ENCODE measurements around the gene CORO2B. TPM values are rescaled to one million over a fixed set of nuclear protein-coding genes. Genes with fewer than 3 reads are reported as not detected.
A peak's percentile ranks its signal among the peaks of the same experiment; 100 is the strongest.

The CORO2B gene
- total and polyA plus RNA-seq, 9 of the 15 experiments (the other 6 are each of a cell fraction or from before 2014, with no cell fraction given) = not detected

GRCh38 chr15:68672781-68673205 is 94.0 kb downstream of the CORO2B start:
- H2AFZ ChIP-seq (ENCODE audit: low read depth, low read length) = no peak overlapping the region
- H3K36me3 ChIP-seq (ENCODE audit: control insufficient read depth, insufficient read depth, low read length) = no peaks in the 10 kb centered on the region
- intact Hi-C loops (cut with micrococcal nuclease) (loop anchor here (5.0 kb wide), 1 partner anchor 205 kb away; no protein-coding TSS in a partner anchor), in situ Hi-C loops (cut with MboI) (loop anchor here (5.0 kb wide), 1 partner anchor 120 kb away; no protein-coding TSS in a partner anchor)
- ATAC-seq = peak; percentile 27; the same call in 1 of the 3 replicates
- H3K9ac ChIP-seq (ENCODE audit: insufficient read depth in 1 of 2, low read depth in 2 of 2, low read length in 2 of 2) = no peak overlapping the region
- no peaks in the 10 kb centered on the region for H4K20me1 ChIP-seq (replicated peaks; ENCODE audit: control insufficient read depth, insufficient read depth, low read length)
- no peak overlapping the region for H3K4me3 ChIP-seq
- peaks cover 3% of the 10 kb centered on the region for H3K9me1 ChIP-seq (ENCODE audit: control insufficient read depth, insufficient read depth, low read length)
- CTCF ChIA-PET (ENCODE audit: low intra/inter-chr PET ratio) = interaction anchor here (1.6 to 3.0 kb wide), 4 partner anchors 113 to 366 kb away, joined by 7 to 28 read pairs (median 12); no protein-coding TSS in a partner anchor
- no peak overlapping the region for H3K4me2 ChIP-seq (ENCODE audit: insufficient read depth, low read length)
- POLR2A ChIA-PET = no interaction called here
- DNase-seq (ENCODE audit: extremely low read depth in 1 of 4, low spot score in 3 of 4) = no peak
- TF ChIP-seq CTCF (IDR thresholded peaks at IDR 0.05 in 2 of 3, conservative IDR thresholded peaks at IDR 0.05 in 1 of 3; ENCODE audit: insufficient read depth in 2 of 3, low read depth in 1 of 3, low read length in 3 of 3) (peak in 1 of 3 experiments; percentile 14; a peak in 1 of 6 replicates), RAD21 (CRISPR knock-in tag; conservative IDR thresholded peaks at IDR 0.05 in 1 of 2, IDR thresholded peaks at IDR 0.05 in 1 of 2) (peak in 1 of 2 experiments; percentile 19; a peak in 2 of 4 replicates), PATZ1 (CRISPR knock-in tag; IDR thresholded peaks at IDR 0.05; ENCODE audit: borderline replicate concordance) (no peak)
- H3K79me2 ChIP-seq (ENCODE audit: control insufficient read depth, insufficient read depth, low read length) = no peaks in the 10 kb centered on the region
- BruUV-seq (replicated peaks) = no TSS peak
- peaks cover 3 to 27% of the 10 kb centered on the region in 2 experiments; a peak in 3 of 5 replicates for H3K27me3 ChIP-seq (ENCODE audit: control insufficient read depth in 2 of 2, insufficient read depth in 2 of 2, low read length in 2 of 2)
- no peaks in the 10 kb centered on the region for H3K9me3 ChIP-seq (replicated peaks; ENCODE audit: control insufficient read depth, insufficient read depth, low read depth, low read length)
- H3K4me1 ChIP-seq (replicated peaks in 1 of 2; ENCODE audit: control insufficient read depth in 2 of 2, insufficient read depth in 2 of 2, low read length in 2 of 2) = no peaks in the 10 kb centered on the region
- 0% methylated on average over 2 of the region's 4 CpGs for WGBS (ENCODE audit: insufficient coverage, low coverage, missing lambda C conversion rate)
- FAIRE-seq = no peak
- H3K27ac ChIP-seq (ENCODE audit: extremely low read depth, low read depth, low read length) = no peak overlapping the region

All from K562 (cell line).